ENCODE data around the gene PROSER2. TPM values are rescaled to one million over a fixed set of nuclear protein-coding genes. Genes with fewer than 3 reads are reported as not detected.
A peak's percentile ranks its signal among the peaks of the same experiment; 100 is the strongest.

Gene PROSER2
- total RNA-seq, 1 donor from 2014 or later = 8.6 TPM

DNA sequence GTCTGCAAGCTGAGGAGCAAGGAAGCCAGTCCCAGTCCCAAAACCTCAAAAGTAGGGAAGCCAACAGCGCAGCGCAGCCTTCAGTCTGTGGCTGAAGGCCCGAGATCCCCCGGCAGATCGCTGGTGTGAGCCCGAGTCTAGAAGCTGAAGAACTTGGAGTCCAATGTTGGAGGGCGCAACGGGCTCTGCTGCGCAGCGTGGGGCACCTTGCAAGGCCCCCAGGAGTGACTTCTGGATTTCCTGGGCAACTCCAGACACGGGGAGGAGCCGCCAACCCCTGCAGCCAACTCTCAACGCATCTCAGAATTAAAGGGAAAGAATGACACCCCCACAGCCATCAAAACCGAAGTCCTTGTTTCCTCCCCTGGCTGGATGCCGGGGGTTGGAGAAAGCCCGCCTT lies 18.8 kb upstream of the PROSER2 start:
- no peak for DNase-seq

DNA sequence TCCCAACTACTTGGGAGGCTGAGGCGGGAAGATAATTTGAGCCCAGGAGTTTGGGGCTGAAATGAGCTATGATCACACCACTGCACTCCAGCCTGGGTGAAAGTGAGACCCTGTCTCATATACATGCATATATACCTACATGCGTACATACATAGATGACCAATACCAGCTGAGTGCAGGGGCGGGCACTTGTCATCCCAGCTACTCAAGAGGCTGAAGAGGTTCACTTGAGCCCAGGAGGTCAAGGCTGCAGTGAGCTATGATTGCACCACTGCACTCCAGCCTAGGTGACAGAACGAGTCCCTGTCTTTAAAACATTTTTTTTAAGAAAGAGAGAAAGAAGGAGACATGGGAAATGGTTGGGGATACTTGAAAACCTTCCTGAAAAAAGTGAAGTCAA lies 17.4 kb upstream of the PROSER2 start:
- no peak for DNase-seq

GRCh38 chr10:11806706-11807105 lies 16.4 kb upstream of the PROSER2 start:
- DNase-seq = no peak

DNA sequence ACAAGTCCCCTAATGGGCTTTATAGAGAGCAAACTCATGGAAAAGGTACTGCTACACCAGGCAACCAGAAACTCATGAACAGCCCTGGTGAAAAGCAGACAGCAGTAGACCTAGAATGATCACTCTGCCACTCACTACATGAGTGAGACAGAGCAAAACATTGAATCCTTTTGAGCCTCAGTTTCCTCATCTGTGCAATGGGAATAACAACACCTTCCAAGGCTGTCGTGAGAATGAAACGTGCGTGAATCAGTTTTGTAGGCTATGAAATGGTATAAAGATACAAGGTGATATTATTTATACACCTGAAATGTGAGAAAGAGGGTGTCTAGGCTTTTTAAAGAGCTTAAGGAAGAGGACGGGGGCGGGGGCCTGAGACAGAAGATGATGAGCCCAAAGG lies 14.3 kb upstream of the PROSER2 start:
- no peak for DNase-seq

DNA sequence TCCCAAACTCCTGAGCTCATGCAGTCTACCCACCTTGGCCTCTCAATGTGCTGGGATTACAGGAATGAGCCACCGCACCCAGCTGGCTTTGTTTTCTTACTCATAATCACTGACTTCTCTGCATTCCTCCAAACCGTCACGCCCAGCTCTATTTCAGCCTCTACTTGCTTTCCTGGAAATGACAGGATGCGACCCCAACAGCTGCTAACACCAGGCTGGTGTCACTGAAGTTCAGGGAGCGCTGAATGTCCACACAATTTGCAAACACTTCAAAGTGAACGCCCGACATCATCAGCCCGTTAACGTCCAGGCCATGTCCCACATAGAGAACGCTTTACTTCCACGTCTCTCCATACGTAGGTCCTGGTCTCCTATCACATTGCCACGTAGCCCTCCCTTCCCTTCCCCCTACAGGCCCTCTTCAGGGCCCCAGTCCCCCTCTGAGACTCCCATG lies 12.8 kb upstream of the PROSER2 start:
- peak; percentile 80 for DNase-seq

GRCh38 chr10:11810973-11811372 lies 12.2 kb upstream of the PROSER2 start:
- peak; percentile 8 for DNase-seq

GRCh38 chr10:11813177-11813576 lies 10.0 kb upstream of the PROSER2 start:
- DNase-seq = no peak

DNA sequence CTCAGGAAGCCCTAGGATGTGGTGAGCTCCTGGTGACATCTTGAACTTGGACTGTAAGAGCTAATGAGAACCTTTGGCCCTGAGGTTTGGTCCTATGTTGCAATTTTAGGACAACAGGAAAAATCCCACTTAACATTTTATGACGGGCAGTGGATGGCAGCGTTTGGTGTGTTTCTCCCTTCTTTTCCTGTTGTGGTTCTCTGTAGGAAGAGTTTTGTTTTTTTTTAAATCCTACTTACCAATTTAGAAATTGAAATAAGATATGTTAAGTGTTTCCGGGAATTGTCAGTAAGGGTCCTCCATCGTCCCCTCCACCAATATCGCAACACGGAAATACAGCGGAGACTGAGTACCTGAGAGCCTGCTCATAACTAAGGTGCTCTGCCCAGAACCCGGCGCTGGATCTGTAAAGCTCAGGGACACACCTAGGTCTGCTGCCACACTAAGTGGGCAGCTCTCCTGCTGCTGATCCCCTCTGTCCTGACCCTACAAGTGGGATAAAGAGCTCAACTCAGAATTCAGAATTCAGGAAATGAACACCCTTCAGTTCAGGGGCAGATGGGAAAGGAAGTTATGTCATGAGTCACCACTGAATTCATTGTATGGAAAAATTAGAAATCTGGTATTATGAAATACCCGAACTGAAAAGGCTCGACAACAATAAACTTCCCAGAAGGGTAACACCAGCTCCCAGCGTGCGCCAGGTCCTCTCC lies 9.1 kb upstream of the PROSER2 start:
- no peak for DNase-seq

DNA sequence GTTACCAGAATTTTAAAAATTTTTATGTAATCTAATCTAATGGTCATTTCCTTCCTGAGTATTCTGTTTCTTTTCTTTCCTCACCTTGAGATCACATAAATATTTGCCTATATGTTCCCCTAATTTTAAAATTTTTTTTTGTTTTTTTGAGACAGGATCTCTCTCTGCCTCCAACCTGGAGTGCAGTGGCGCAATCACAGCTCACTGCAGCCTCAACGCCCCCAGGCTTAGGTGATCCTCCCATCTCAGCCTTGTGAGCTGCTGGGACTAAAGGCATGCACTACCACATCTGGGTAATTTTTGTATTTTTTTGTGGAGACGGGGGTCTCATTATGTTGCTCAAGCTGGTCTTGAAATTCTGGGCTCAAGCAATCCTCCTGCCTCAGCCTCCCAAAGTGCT lies 4.1 kb upstream of the PROSER2 start:
- no peak for DNase-seq

GRCh38 chr10:11822026-11822756 lies 965 bp upstream of the PROSER2 start:
- DNase-seq = no peak

GRCh38 chr10:11822809-11823121 lies 391 bp upstream of the PROSER2 start:
- no peak for DNase-seq

GRCh38 chr10:11823989-11824346 lies 812 bp downstream of the PROSER2 start:
- DNase-seq = peak; percentile 31

DNA sequence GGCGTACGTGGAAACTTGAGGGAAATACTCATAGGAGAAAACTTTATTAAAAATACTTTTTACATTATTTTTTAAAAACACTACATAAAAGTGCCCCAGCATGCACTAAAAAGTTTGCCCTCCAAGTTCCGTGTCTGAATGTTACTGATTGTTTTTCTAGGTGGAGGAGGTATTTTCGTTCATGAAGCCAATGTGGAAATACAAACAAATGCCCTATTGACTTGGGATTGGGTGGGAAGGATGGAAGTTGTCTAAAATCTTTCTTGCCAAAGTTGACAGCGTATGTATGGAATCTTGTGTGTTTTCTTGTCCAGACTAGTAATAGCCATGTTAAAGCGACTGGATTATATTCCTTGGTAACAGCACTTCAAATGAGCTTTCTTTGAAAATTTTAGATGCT lies 1.2 kb downstream of the PROSER2 start:
- DNase-seq = peak; percentile 44

DNA sequence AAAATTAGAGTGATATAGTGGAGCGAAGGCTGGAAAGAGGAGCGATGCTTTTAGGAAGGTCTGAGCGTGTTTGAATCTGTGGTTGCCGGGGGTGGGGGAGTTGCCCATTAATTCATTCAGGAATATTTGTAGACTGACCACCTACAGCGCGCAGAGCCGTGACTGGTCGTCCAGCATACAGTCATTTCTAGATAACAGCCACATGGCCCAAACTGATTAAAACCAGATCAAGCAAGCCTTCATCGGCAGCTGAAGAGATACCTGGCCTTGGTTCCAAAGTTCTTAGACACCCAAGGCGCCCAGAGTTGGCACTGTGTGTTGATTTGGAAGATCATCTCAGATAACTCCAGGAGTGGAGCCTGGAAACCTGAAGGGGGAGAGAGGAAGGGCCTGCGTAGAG lies 1.7 kb downstream of the PROSER2 start:
- DNase-seq = no peak

DNA sequence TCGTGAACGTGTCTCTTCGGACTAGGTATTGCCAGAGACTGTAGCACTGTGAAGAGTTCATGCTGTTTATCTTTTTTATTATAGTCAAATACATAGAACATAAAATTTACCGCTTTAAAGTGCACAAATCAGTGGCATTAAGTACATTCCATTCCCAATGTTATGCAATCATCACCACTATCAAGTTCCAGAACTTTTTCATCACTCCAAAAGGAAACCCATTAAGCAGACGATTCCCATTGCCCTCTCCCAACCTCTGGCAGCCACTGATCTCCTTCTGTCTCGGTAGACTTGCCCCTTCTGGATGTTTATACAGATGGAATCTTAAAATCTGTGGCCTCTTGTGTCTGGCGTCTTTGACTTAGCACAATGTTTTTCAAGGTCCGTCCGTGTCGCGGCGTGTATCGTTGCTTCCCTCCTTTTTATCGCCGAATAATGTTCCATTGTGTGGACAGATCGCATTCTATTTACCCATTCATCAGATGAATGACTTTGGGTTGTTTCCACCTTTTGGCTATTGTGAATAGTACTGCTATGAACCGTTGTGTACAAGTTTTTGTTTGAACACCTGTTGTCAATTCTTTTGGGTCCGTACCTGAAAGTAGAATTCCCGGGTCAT lies 2.7 kb downstream of the PROSER2 start:
- no peak for DNase-seq

- DNase-seq = no peak
Observed at GRCh38 chr10:11827006-11827405, 3.9 kb downstream of the PROSER2 start.

GRCh38 chr10:11827414-11827813 lies 4.3 kb downstream of the PROSER2 start:
- DNase-seq = no peak

- no peak for DNase-seq
Observed at GRCh38 chr10:11828682-11829284, 5.6 kb downstream of the PROSER2 start.

- peak; percentile 29 for DNase-seq
Observed at GRCh38 chr10:11830836-11831519, 7.8 kb downstream of the PROSER2 start.

- peak; percentile 7 for DNase-seq
Observed at GRCh38 chr10:11831520-11831951, 8.4 kb downstream of the PROSER2 start.

- no peak for DNase-seq
Observed at GRCh38 chr10:11832042-11832441, 8.9 kb downstream of the PROSER2 start.

DNA sequence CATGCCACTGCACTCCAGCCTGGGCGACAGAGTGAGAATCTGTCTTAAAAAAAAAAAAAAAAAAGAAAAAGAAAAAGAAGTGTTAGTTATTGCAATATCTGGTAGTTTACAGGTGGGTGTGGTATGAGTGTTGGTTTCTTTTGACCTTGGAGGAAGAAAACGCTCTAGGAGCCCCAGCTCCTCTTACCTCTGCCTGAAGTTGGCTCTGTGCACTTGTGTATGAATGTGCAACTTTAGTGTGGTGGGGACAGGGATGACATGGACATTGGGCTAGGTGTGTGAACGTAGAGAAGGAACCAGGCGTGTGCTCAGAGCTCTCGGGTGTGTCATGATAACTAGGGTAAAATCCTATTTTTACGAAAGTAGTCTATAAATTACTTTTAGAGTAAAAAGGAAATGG lies 11.9 kb downstream of the PROSER2 start:
- DNase-seq = no peak

DNA sequence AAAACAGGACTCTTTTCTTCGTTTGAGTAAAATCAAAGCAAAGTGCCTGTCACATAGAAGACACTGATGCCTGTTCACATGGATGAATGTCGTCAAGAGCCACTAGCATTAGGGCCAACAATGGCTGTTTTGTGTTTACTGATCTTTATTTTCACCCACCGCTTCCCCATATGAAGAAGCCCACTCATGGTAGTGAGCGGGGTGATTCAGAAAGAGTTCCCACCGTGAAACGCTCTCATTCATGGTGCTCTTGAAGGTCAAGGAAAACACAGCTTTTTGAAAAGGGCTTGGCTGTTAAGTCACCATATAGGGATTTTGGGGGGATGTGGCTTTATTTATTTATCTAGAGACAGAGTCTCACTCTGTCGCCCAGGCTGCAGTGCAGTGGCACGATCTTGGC lies 12.5 kb downstream of the PROSER2 start:
- no peak for DNase-seq

All from tongue (tissue), 2 donors.